Transverse colon (tissue), 3 donors: ENCODE data around the gene PLCB1.

Experiments used
- POLR2A ChIP-seq: fragments of 450-650 bp; IDR thresholded peaks from one replicate; pipeline ENCODE4 v1.6.1; 2016; ENCODE audit warnings: antibody characterized with exemption, mild to moderate bottlenecking, moderate library complexity
- TF ChIP-seq, protein P1 (sequence below), 5 experiments: fragments of 200-600 bp in 3 of 5; fragments of 450-650 bp in 2 of 5; sonication (generic) in 3 of 5; IDR thresholded peaks; 1 replicate in 2 of 5; 2 replicates in 3 of 5; pipeline ENCODE4 v1.5.1; 2016 to 2017; ENCODE audit warnings: antibody characterized with exemption in 5 of 5, inconsistent platforms in 3 of 5, mild to moderate bottlenecking in 2 of 5, moderate library complexity in 1 of 5

DNA sequence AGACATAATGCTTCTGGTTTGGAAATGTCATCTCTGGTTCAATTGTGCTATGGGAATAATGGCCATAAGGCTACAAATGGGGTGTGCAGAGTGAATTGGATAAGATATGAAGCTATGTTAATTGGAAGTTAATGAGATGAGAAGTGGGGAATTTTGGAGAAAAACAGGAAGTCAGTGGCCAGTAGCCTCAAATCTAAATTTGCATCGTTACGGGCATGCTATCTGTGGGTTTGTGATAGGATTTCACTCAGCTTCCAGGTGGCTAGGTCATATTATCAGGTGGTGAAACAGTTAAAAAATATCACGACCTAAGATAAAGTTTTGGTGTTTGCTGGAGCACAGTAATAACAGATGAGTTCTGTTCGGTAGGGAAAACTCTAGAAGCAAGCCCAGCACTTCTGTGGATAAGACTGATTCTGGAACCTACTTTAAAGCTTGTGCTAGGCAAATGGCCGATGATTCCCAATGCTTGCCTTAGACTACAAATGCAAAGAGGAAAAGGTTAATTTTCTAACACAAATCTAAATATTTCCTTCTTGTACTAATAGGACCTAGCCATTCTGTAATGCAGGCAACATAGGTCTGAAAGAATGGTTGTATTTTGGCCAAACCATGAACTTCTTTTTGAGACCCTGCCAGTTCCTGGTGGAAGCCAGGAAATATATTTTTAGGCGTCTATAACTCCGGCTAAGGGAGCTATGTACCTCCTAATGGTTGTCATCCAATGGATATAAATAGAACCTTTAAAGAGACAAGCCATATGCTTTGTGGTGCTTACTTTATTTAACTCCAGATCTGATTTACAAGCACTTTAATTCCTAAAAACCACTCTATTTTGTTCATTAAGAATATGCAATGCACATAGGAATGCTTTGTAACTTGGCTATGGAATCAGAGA, 111.0 kb downstream of the PLCB1 start:
- TF ChIP-seq, protein P1, sequence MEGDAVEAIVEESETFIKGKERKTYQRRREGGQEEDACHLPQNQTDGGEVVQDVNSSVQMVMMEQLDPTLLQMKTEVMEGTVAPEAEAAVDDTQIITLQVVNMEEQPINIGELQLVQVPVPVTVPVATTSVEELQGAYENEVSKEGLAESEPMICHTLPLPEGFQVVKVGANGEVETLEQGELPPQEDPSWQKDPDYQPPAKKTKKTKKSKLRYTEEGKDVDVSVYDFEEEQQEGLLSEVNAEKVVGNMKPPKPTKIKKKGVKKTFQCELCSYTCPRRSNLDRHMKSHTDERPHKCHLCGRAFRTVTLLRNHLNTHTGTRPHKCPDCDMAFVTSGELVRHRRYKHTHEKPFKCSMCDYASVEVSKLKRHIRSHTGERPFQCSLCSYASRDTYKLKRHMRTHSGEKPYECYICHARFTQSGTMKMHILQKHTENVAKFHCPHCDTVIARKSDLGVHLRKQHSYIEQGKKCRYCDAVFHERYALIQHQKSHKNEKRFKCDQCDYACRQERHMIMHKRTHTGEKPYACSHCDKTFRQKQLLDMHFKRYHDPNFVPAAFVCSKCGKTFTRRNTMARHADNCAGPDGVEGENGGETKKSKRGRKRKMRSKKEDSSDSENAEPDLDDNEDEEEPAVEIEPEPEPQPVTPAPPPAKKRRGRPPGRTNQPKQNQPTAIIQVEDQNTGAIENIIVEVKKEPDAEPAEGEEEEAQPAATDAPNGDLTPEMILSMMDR (IDR thresholded peaks at IDR 0.05): no peak
- TF ChIP-seq POLR2A: no peak
